ENCODE measurements around the gene DLG1. TPM values are rescaled to one million over a fixed set of nuclear protein-coding genes. Genes with fewer than 3 reads are reported as not detected.
A peak's percentile ranks its signal among the peaks of the same experiment; 100 is the strongest.

The DLG1 gene
- total RNA-seq, 4 donors from 2014 or later, result 134 to 211 (median 152) TPM

DNA sequence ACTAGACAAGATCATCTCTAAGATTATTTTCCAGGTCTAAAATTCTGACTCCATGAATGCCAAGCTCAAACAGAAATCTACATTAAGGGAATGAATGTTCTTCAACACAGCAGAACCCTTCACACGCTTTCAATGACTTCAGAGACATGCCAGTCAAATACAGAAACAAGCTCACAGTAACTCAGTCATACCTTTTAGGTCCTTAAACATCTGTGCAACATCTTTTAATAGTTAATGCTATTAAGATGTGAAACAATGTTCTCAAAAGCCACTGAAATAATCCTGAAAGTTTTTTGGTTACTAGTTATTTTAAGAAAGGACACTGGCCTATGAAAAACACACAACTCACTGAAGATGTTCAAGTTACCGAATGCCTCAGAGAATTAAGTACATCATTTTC lies 2.5 kb downstream of the DLG1 start:
- Histone ChIP-seq H3K27me3 (no peaks in the 10 kb centered on the region), H3K4me3 (peak overlapping the region in 1 of 4 donors; percentile 9), H3K36me3 (no peaks in the 10 kb centered on the region), H3K4me1 (peaks cover 0 to 54% (median 5%) of the 10 kb centered on the region in 4 donors), H3K27ac (peak overlapping the region in 2 of 4 donors; percentile 19 to 98), H3K9me3 (no peaks in the 10 kb centered on the region)
- intact Hi-C loops (cut with DNase I; ENCODE audit: low total_unique reads), result no loop called here
- WGBS, 2 donors (ENCODE audit: low coverage in 1 of 2), result 75 to 83% methylated on average over 2 of the region's 2 CpGs
- in situ Hi-C loops (cut with MboI; ENCODE audit: low pct_ligation_motif_present in 1 of 4, low pct_unique_long_range_greater_than_20kb in 1 of 4, low sequenced_read_pairs in 3 of 4), result no loop called here
- TF ChIP-seq POLR2AphosphoS5 (IDR thresholded peaks at IDR 0.05) (no peak), CTCF (IDR thresholded peaks at IDR 0.05) (no peak), EP300 (IDR thresholded peaks at IDR 0.05; ENCODE audit: low read depth) (no peak), POLR2A (IDR thresholded peaks at IDR 0.05) (no peak)
- no peak for DNase-seq

DNA sequence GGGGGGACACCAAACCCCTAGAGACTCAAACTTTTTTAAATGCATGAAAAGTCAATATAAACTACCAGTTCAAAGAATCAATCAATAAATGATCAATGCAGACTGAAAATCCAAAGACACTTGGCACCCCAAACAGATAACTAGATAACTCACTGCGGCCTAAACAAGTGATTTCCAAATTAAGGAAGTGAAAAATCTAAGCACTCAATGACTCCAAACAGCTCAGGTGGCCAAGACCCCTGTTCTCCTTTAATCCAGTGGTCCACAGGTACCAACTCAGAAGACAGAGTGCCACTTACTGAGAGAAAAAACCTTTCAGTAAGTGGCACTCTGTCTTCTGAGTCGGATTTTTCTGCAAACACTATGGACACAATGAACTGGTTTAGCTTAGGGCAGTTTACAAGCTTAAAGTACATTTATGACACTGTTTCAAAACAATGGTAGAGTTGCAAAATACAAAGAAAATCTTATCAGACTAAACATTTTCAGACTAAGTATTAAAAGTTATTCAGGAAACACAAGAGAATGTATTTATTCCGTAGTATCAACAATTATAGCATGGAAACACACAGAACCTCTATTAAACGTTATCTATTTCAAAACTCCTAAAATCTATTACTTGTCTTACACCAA lies 4.7 kb downstream of the DLG1 start:
- DNase-seq, result no peak
- H3K4me3 ChIP-seq, result no peak overlapping the region
- H3K27me3 ChIP-seq, result no peaks in the 10 kb centered on the region
- intact Hi-C loops (cut with DNase I; ENCODE audit: low total_unique reads), result no loop called here
- peaks cover 0 to 3% (median 0%) of the 10 kb centered on the region in 4 donors for H3K36me3 ChIP-seq
- H3K4me1 ChIP-seq, result peaks cover 0 to 42% (median 5%) of the 10 kb centered on the region in 4 donors
- in situ Hi-C loops (cut with MboI; ENCODE audit: low pct_ligation_motif_present in 1 of 4, low pct_unique_long_range_greater_than_20kb in 1 of 4, low sequenced_read_pairs in 3 of 4), result no loop called here
- TF ChIP-seq POLR2A (IDR thresholded peaks at IDR 0.05), result no peak
- no peak for TF ChIP-seq POLR2AphosphoS5 (IDR thresholded peaks at IDR 0.05)
- no peak for TF ChIP-seq CTCF (IDR thresholded peaks at IDR 0.05)
- no peak for TF ChIP-seq EP300 (IDR thresholded peaks at IDR 0.05; ENCODE audit: low read depth)
- WGBS, 2 donors (ENCODE audit: low coverage in 1 of 2), result 50 to 62% methylated on average over 4 of the region's 4 CpGs
- H3K27ac ChIP-seq, result no peak overlapping the region
- no peaks in the 10 kb centered on the region for H3K9me3 ChIP-seq

DNA sequence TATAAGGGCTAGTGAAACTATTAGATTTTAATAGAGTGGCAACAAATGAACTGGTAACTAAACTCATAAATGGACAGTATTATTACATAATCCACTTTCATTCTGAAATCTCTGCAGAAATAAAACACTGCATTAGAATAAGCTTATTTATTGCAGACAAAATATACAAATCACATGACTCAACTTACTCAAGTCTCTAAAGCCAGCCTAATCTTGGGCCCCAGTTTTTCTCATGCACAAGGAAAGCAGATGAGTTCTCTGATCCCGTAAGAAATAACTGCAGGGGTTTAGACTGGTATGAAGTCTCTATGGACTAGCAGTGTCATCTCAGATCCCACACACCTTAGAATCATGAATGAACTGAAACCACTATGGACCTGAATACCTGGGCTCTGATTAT lies 5.8 kb downstream of the DLG1 start:
- WGBS, 2 donors (ENCODE audit: low coverage in 1 of 2), result 0 to 65% methylated on average over 1 of the region's 1 CpG
- intact Hi-C loops (cut with DNase I; ENCODE audit: low total_unique reads) (no loop called here), in situ Hi-C loops (cut with MboI; ENCODE audit: low pct_ligation_motif_present in 1 of 4, low pct_unique_long_range_greater_than_20kb in 1 of 4, low sequenced_read_pairs in 3 of 4) (no loop called here)
- Histone ChIP-seq H3K27me3 (no peaks in the 10 kb centered on the region), H3K9me3 (no peaks in the 10 kb centered on the region), H3K4me1 (peaks cover 0 to 42% (median 5%) of the 10 kb centered on the region in 4 donors), H3K36me3 (peaks cover 0 to 4% (median 0%) of the 10 kb centered on the region in 4 donors), H3K4me3 (no peak overlapping the region), H3K27ac (no peak overlapping the region)
- no peak for DNase-seq
- no peak for TF ChIP-seq POLR2A (IDR thresholded peaks at IDR 0.05)

DNA sequence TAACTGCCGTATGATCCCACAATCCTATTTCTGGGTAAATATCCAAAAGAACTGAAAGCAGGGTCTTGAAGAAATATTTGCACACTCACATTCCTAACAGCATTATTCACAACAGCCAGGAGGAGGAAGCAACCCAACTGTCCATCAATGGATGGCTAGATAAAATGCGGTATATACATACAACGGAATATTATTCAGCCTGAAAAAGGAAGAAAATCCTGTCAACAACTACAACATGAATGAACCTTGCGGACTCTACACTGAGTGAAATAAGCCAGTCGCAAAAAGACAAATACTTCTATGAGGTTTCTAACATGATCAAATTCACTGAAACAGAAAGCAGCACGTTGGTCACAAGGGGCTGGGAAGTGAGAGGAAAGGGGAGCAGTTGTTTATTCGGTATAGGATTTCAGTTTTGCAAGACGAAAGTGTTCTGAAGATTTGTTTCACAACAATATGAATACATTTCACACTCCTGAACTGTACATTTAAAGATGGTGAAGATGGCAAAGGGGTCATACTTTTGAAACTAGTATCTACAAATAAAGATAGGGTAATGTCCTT lies 6.2 kb downstream of the DLG1 start:
- no peak for TF ChIP-seq EP300 (IDR thresholded peaks at IDR 0.05; ENCODE audit: low read depth)
- TF ChIP-seq CTCF (IDR thresholded peaks at IDR 0.05), result no peak
- TF ChIP-seq POLR2A (IDR thresholded peaks at IDR 0.05), result no peak
- no peak for TF ChIP-seq POLR2AphosphoS5 (IDR thresholded peaks at IDR 0.05)
- H3K36me3 ChIP-seq, result peaks cover 0 to 4% (median 0%) of the 10 kb centered on the region in 4 donors
- H3K4me1 ChIP-seq, result peaks cover 0 to 42% (median 5%) of the 10 kb centered on the region in 4 donors
- H3K4me3 ChIP-seq, result no peak overlapping the region
- H3K9me3 ChIP-seq, result no peaks in the 10 kb centered on the region
- no peak for DNase-seq
- WGBS, 2 donors (ENCODE audit: low coverage in 1 of 2), result 70 to 82% methylated on average over 8 of the region's 8 CpGs
- no peak overlapping the region for H3K27ac ChIP-seq
- H3K27me3 ChIP-seq, result no peaks in the 10 kb centered on the region
- in situ Hi-C loops (cut with MboI; ENCODE audit: low pct_ligation_motif_present in 1 of 4, low pct_unique_long_range_greater_than_20kb in 1 of 4, low sequenced_read_pairs in 3 of 4) (no loop called here), intact Hi-C loops (cut with DNase I; ENCODE audit: low total_unique reads) (no loop called here)

All from transverse colon (tissue), 4 donors.